Uterus (tissue), 4 donors: ENCODE data around the gene EDDM3A. TPM values are rescaled to one million over a fixed set of nuclear protein-coding genes. Genes with fewer than 3 reads are reported as not detected.

Experiments
- DNase-seq, 2 donors: peaks; one replicate each; pipeline ENCODE4 v3.0.0-alpha.2; 2019 to 2020
- H3K27ac ChIP-seq, 2 donors: fragments of 200-600 bp; sonication (generic); 1 replicate in 1 of 2; 2 replicates in 1 of 2; pipeline ENCODE4 v1.5.1; 2016 to 2018
- H3K27me3 ChIP-seq, 2 donors: fragments of 200-600 bp; sonication (generic); one replicate each; pipeline ENCODE4 v1.5.1; 2018 to 2019; ENCODE audit warnings: control low read depth in 1 of 2
- H3K36me3 ChIP-seq, 2 donors: fragments of 200-600 bp; sonication (generic); one replicate each; pipeline ENCODE4 v1.5.1; 2019; ENCODE audit warnings: control low read depth in 1 of 2
- H3K4me1 ChIP-seq, 2 donors: fragments of 200-600 bp; sonication (generic); one replicate each; pipeline ENCODE4 v1.5.1; 2018 to 2019; ENCODE audit warnings: control low read depth in 1 of 2
- H3K4me3 ChIP-seq, 2 donors: fragments of 200-600 bp; sonication (generic); 1 replicate in 1 of 2; 2 replicates in 1 of 2; pipeline ENCODE4 v1.5.1; 2018 to 2019; ENCODE audit warnings: mild to moderate bottlenecking in 1 of 2
- H3K9me3 ChIP-seq, 2 donors: fragments of 200-600 bp; sonication (generic); one replicate each; pipeline ENCODE4 v1.5.1; 2019; ENCODE audit warnings: control low read depth in 1 of 2
- POLR2A ChIP-seq, 2 donors: fragments of 450-650 bp; IDR thresholded peaks; one replicate each; pipeline ENCODE4 v1.6.1; 2016; ENCODE audit warnings: antibody characterized with exemption in 2 of 2, mild to moderate bottlenecking in 1 of 2, moderate library complexity in 1 of 2
- intact Hi-C: fragments of 100-400 bp; cut with DNase I; formaldehyde crosslinking; loops from one replicate; pipeline ENCODE4 v1.15.1; 2023; ENCODE audit warnings: low total_unique reads
- total RNA-seq, 4 donors: library from RNA; depleted of rRNA in 3 of 4; stranded (reverse); fragments of >200 nt in 3 of 4; gene quantifications; one replicate each; pipeline versions ENCODE4 v1.1.0 to v1.2.4, GENCODE V29; 2014 to 2023
- TF ChIP-seq, protein P1 (sequence below), 4 experiments: fragments of 200-600 bp in 2 of 4; fragments of 450-650 bp in 2 of 4; sonication (generic) in 2 of 4; IDR thresholded peaks; one replicate each; pipeline ENCODE4 v1.5.1; 2016 to 2019; ENCODE audit warnings: antibody characterized with exemption in 4 of 4, mild to moderate bottlenecking in 2 of 4, moderate library complexity in 1 of 4
- donor health status: DM: yes; HTN: yes; CAD: no.

The EDDM3A gene
- total RNA-seq, 4 donors from 2014 or later: not detected

- DNase-seq: no peak
- Histone ChIP-seq H3K4me3 (no peak overlapping the region), H3K36me3 (no peaks in the 10 kb centered on the region), H3K9me3 (no peaks in the 10 kb centered on the region), H3K27ac (no peak overlapping the region), H3K4me1 (no peaks in the 10 kb centered on the region), H3K27me3 (no peaks in the 10 kb centered on the region)
- intact Hi-C loops: no loop called here
- TF ChIP-seq, protein P1, sequence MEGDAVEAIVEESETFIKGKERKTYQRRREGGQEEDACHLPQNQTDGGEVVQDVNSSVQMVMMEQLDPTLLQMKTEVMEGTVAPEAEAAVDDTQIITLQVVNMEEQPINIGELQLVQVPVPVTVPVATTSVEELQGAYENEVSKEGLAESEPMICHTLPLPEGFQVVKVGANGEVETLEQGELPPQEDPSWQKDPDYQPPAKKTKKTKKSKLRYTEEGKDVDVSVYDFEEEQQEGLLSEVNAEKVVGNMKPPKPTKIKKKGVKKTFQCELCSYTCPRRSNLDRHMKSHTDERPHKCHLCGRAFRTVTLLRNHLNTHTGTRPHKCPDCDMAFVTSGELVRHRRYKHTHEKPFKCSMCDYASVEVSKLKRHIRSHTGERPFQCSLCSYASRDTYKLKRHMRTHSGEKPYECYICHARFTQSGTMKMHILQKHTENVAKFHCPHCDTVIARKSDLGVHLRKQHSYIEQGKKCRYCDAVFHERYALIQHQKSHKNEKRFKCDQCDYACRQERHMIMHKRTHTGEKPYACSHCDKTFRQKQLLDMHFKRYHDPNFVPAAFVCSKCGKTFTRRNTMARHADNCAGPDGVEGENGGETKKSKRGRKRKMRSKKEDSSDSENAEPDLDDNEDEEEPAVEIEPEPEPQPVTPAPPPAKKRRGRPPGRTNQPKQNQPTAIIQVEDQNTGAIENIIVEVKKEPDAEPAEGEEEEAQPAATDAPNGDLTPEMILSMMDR (IDR thresholded peaks at IDR 0.05): no peak
- TF ChIP-seq POLR2A (IDR thresholded peaks at IDR 0.05): no peak
These were observed 19.2 kb upstream of the EDDM3A start for GRCh38 chr14:20726531-20726930.

DNA sequence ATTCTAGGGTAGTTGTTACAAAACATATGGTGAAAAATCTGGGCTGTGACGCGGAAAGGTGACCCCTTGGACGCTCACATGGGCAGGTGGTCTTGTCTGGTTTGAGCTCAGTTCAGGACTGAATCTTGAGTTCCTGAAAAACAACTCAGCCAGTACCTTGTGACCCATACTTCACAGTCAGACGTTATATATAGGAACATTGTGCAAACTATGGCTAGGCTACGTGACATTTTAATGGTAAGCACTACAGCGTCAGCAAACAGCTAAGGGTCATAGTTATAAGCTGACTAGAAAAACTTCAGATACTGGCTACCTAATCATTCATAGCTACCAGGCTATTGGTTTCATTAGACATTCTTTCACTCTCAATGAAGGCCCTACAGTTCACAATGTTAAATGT lies 14.8 kb upstream of the EDDM3A start:
- no peak for DNase-seq
- intact Hi-C loops: no loop called here
- Histone ChIP-seq H3K4me3 (no peak overlapping the region), H3K4me1 (no peaks in the 10 kb centered on the region), H3K36me3 (no peaks in the 10 kb centered on the region), H3K9me3 (no peaks in the 10 kb centered on the region), H3K27me3 (no peaks in the 10 kb centered on the region), H3K27ac (no peak overlapping the region)
- TF ChIP-seq, protein P1 (IDR thresholded peaks at IDR 0.05): no peak
- TF ChIP-seq POLR2A (IDR thresholded peaks at IDR 0.05): no peak

- intact Hi-C loops: no loop called here
- H3K9me3 ChIP-seq: no peaks in the 10 kb centered on the region
- no peaks in the 10 kb centered on the region for H3K27me3 ChIP-seq
- no peak overlapping the region for H3K4me3 ChIP-seq
- no peak overlapping the region for H3K27ac ChIP-seq
- TF ChIP-seq, protein P1 (IDR thresholded peaks at IDR 0.05): no peak
- TF ChIP-seq POLR2A (IDR thresholded peaks at IDR 0.05): no peak
- no peaks in the 10 kb centered on the region for H3K4me1 ChIP-seq
- no peak for DNase-seq
- H3K36me3 ChIP-seq: no peaks in the 10 kb centered on the region
These were observed 13.2 kb upstream of the EDDM3A start for GRCh38 chr14:20732477-20732876.

- no peak overlapping the region for H3K27ac ChIP-seq
- intact Hi-C loops: no loop called here
- no peaks in the 10 kb centered on the region for H3K36me3 ChIP-seq
These were observed 12.6 kb upstream of the EDDM3A start for GRCh38 chr14:20732979-20733635.

DNA sequence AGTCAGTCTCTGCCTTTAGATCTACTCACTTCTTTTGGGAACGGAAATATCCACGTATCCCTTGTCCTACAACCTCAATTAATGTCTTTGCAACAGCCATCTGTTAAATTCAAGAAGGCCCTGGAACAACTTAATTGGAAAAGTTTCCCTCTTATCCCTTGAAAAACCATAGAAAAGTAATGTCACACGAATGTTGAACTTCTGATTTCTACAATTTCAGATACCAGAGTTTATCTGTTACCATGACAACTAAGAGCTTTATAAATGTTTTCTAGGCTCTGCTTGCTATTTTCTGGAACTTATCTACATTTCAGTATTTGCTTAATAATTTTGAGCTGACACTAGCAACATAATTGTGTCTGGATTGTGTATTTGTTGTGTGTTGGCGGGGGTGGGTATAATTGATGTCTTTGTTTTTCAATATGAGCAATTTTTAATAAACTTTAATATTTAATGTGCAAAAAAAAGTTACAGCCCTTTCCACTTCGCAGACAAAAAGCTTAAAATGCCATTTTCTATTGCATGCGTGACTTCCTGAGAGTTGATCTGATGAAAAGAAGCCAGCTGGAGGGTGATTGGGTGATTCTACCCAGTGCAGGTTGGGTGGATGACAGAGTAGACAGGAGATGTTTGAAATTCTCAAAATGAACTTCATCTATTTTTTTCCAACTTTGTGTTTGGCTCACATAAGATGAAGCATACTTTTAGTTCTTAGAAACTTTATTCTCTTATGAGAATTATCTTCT lies 11.8 kb upstream of the EDDM3A start:
- no peaks in the 10 kb centered on the region for H3K27me3 ChIP-seq
- DNase-seq: no peak
- H3K4me1 ChIP-seq: no peaks in the 10 kb centered on the region
- no peak overlapping the region for H3K4me3 ChIP-seq
- no peaks in the 10 kb centered on the region for H3K36me3 ChIP-seq
- TF ChIP-seq, protein P1 (IDR thresholded peaks at IDR 0.05): no peak
- TF ChIP-seq POLR2A (IDR thresholded peaks at IDR 0.05): no peak
- H3K27ac ChIP-seq: no peak overlapping the region
- intact Hi-C loops: no loop called here
- no peaks in the 10 kb centered on the region for H3K9me3 ChIP-seq

More at GRCh38 chr14:20732979-20733635, 12.6 kb upstream of the EDDM3A start:
- no peak for TF ChIP-seq POLR2A (IDR thresholded peaks at IDR 0.05)
- TF ChIP-seq, protein P1 (IDR thresholded peaks at IDR 0.05): no peak
- no peaks in the 10 kb centered on the region for H3K27me3 ChIP-seq
- no peak for DNase-seq
- no peaks in the 10 kb centered on the region for H3K9me3 ChIP-seq
- H3K4me1 ChIP-seq: no peaks in the 10 kb centered on the region
- H3K4me3 ChIP-seq: no peak overlapping the region
